ENCODE data around the gene KDELR3. TPM values are rescaled to one million over a fixed set of nuclear protein-coding genes. Genes with fewer than 3 reads are reported as not detected.

The KDELR3 gene
- polyA plus RNA-seq, 1 donor, result 47.2 TPM

DNA sequence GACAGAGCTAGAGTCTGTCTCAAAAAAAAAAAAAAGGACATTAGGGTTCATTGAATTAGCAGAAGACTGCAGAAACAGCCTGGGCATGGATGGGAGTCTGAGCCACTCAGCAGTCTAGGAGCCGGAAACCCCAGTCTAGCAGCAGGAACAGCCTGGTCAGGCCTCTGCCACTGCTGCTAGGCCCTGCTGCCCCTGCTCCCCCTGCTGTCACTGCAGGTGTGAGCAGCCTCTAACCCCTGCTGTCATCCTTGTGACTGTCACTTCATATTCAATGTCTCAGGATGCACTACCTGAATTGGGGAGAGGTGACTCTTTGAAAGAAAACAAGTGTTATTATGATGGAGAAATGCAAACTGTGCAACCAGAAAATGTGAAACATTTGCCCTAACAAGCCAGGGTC lies 45.2 kb downstream of the KDELR3 start:
- no peak overlapping the region for H3K4me3 ChIP-seq (ENCODE audit: low read length)
- no peaks in the 10 kb centered on the region for H3K9me3 ChIP-seq (ENCODE audit: control insufficient read depth, low read depth, low read length)
- no peaks in the 10 kb centered on the region for H3K27me3 ChIP-seq (ENCODE audit: control insufficient read depth, insufficient read depth, low read length)
- WGBS (ENCODE audit: insufficient coverage, low lambda C conversion rate), result no CpG with 5 or more reads among the region's 1 CpG
- H3K4me1 ChIP-seq (ENCODE audit: control insufficient read depth, insufficient read depth, low read length), result no peaks in the 10 kb centered on the region
- DNase-seq, result no peak
- H3K36me3 ChIP-seq (ENCODE audit: control insufficient read depth, insufficient read depth, low read length), result no peaks in the 10 kb centered on the region
- H3K27ac ChIP-seq (ENCODE audit: low read length), result no peak overlapping the region

- WGBS (ENCODE audit: insufficient coverage, low lambda C conversion rate), result no CpG with 5 or more reads among the region's 4 CpGs
- H3K27me3 ChIP-seq (ENCODE audit: control insufficient read depth, insufficient read depth, low read length), result no peaks in the 10 kb centered on the region
- no peak overlapping the region for H3K27ac ChIP-seq (ENCODE audit: low read length)
- H3K9me3 ChIP-seq (ENCODE audit: control insufficient read depth, low read depth, low read length), result no peaks in the 10 kb centered on the region
- H3K36me3 ChIP-seq (ENCODE audit: control insufficient read depth, insufficient read depth, low read length), result no peaks in the 10 kb centered on the region
- no peaks in the 10 kb centered on the region for H3K4me1 ChIP-seq (ENCODE audit: control insufficient read depth, insufficient read depth, low read length)
- no peak overlapping the region for H3K4me3 ChIP-seq (ENCODE audit: low read length)
- DNase-seq, result no peak
Observed at GRCh38 chr22:38518620-38519019, 50.7 kb downstream of the KDELR3 start.

- DNase-seq, result no peak
- H3K4me1 ChIP-seq (ENCODE audit: control insufficient read depth, insufficient read depth, low read length), result no peaks in the 10 kb centered on the region
- H3K36me3 ChIP-seq (ENCODE audit: control insufficient read depth, insufficient read depth, low read length), result no peaks in the 10 kb centered on the region
- 80% methylated on average over 1 of the region's 2 CpGs for WGBS (ENCODE audit: insufficient coverage, low lambda C conversion rate)
- H3K27me3 ChIP-seq (ENCODE audit: control insufficient read depth, insufficient read depth, low read length), result no peaks in the 10 kb centered on the region
- no peaks in the 10 kb centered on the region for H3K9me3 ChIP-seq (ENCODE audit: control insufficient read depth, low read depth, low read length)
- no peak overlapping the region for H3K4me3 ChIP-seq (ENCODE audit: low read length)
- no peak overlapping the region for H3K27ac ChIP-seq (ENCODE audit: low read length)
Observed at GRCh38 chr22:38519453-38520250, 51.8 kb downstream of the KDELR3 start.

- WGBS (ENCODE audit: insufficient coverage, low lambda C conversion rate), result no CpG with 5 or more reads among the region's 3 CpGs
- H3K36me3 ChIP-seq (ENCODE audit: control insufficient read depth, insufficient read depth, low read length), result no peaks in the 10 kb centered on the region
- H3K4me1 ChIP-seq (ENCODE audit: control insufficient read depth, insufficient read depth, low read length), result no peaks in the 10 kb centered on the region
- DNase-seq, result peak; percentile 19 to 65
- no peak overlapping the region for H3K4me3 ChIP-seq (ENCODE audit: low read length)
- no peaks in the 10 kb centered on the region for H3K27me3 ChIP-seq (ENCODE audit: control insufficient read depth, insufficient read depth, low read length)
- no peaks in the 10 kb centered on the region for H3K9me3 ChIP-seq (ENCODE audit: control insufficient read depth, low read depth, low read length)
- no peak overlapping the region for H3K27ac ChIP-seq (ENCODE audit: low read length)
Observed at GRCh38 chr22:38523029-38523428, 55.1 kb downstream of the KDELR3 start.

- no CpG with 5 or more reads among the region's 5 CpGs for WGBS (ENCODE audit: insufficient coverage, low lambda C conversion rate)
- no peak for DNase-seq
- H3K9me3 ChIP-seq (ENCODE audit: control insufficient read depth, low read depth, low read length), result no peaks in the 10 kb centered on the region
- H3K4me1 ChIP-seq (ENCODE audit: control insufficient read depth, insufficient read depth, low read length), result no peaks in the 10 kb centered on the region
- H3K4me3 ChIP-seq (ENCODE audit: low read length), result no peak overlapping the region
- no peaks in the 10 kb centered on the region for H3K27me3 ChIP-seq (ENCODE audit: control insufficient read depth, insufficient read depth, low read length)
- H3K27ac ChIP-seq (ENCODE audit: low read length), result no peak overlapping the region
- no peaks in the 10 kb centered on the region for H3K36me3 ChIP-seq (ENCODE audit: control insufficient read depth, insufficient read depth, low read length)
Observed at GRCh38 chr22:38523479-38523878, 55.6 kb downstream of the KDELR3 start.

GRCh38 chr22:38524429-38524828 lies 56.5 kb downstream of the KDELR3 start:
- H3K36me3 ChIP-seq (ENCODE audit: control insufficient read depth, insufficient read depth, low read length), result no peaks in the 10 kb centered on the region
- H3K4me3 ChIP-seq (ENCODE audit: low read length), result no peak overlapping the region
- no peaks in the 10 kb centered on the region for H3K4me1 ChIP-seq (ENCODE audit: control insufficient read depth, insufficient read depth, low read length)
- no peak for DNase-seq
- WGBS (ENCODE audit: insufficient coverage, low lambda C conversion rate), result no CpG with 5 or more reads among the region's 3 CpGs
- no peaks in the 10 kb centered on the region for H3K27me3 ChIP-seq (ENCODE audit: control insufficient read depth, insufficient read depth, low read length)
- no peak overlapping the region for H3K27ac ChIP-seq (ENCODE audit: low read length)
- H3K9me3 ChIP-seq (ENCODE audit: control insufficient read depth, low read depth, low read length), result no peaks in the 10 kb centered on the region

DNA sequence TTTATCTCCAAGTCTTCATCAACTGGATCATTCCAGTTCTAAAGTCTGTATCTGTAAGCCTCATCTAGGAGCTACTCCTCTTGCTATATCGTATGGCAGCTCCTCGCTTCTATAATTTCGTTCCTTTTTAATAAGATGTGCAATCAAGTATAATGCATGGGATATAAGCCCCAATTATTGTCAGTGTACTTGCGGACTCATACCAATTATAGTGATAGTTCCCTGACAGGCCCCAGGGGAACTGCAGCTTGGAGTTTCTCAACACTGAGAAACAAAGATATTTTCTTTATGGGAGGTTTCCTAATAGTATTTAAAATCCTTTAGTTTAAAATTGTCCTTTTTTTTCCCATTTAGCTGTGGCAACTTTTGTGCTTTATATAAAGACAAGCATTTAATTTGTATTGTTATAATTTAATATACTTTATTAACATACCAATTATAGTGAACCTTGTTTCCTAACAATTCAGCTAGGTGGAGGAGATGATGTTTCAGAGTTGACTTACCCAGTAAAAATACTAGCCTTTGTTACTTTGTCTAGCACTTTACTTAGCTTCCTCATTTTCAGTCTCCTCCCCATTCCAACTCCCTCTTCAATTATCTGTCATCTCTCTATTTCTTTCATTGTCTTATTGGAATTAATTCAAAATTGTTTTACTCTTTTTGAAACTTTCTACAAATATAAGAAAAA lies 63.5 kb downstream of the KDELR3 start:
- H3K4me1 ChIP-seq (ENCODE audit: control insufficient read depth, insufficient read depth, low read length), result no peaks in the 10 kb centered on the region
- no CpG with 5 or more reads among the region's 4 CpGs for WGBS (ENCODE audit: insufficient coverage, low lambda C conversion rate)
- no peak overlapping the region for H3K4me3 ChIP-seq (ENCODE audit: low read length)
- H3K27me3 ChIP-seq (ENCODE audit: control insufficient read depth, insufficient read depth, low read length), result no peaks in the 10 kb centered on the region
- H3K36me3 ChIP-seq (ENCODE audit: control insufficient read depth, insufficient read depth, low read length), result no peaks in the 10 kb centered on the region
- no peaks in the 10 kb centered on the region for H3K9me3 ChIP-seq (ENCODE audit: control insufficient read depth, low read depth, low read length)
- no peak overlapping the region for H3K27ac ChIP-seq (ENCODE audit: low read length)
- DNase-seq, result no peak

Other genes with a start within 250 kb of the KDELR3 start
- 56.5 TPM for gene TMEM184B, start 195.1 kb upstream of the KDELR3 start, polyA plus RNA-seq
- 125 TPM for gene CSNK1E, start 150.7 kb upstream of the KDELR3 start, polyA plus RNA-seq
- gene KCNJ4, start 12.9 kb upstream of the KDELR3 start, polyA plus RNA-seq, result 2.1 TPM
- gene DDX17, start 38.2 kb downstream of the KDELR3 start, polyA plus RNA-seq, result 521 TPM
- gene DMC1, start 102.1 kb downstream of the KDELR3 start, polyA plus RNA-seq, result 1.9 TPM
- 1.4 TPM for gene FAM227A, start 188.3 kb downstream of the KDELR3 start, polyA plus RNA-seq
- 38.7 TPM for gene CBY1, start 188.5 kb downstream of the KDELR3 start, polyA plus RNA-seq
- 76.8 TPM for gene TOMM22, start 213.9 kb downstream of the KDELR3 start, polyA plus RNA-seq
- 77.2 TPM for gene JOSD1, start 232.8 kb downstream of the KDELR3 start, polyA plus RNA-seq
- 57.4 TPM for gene GTPBP1, start 237.8 kb downstream of the KDELR3 start, polyA plus RNA-seq

All from large intestine (tissue), 3 donors.